ENCODE results near the gene DKK3. TPM values are rescaled to one million over a fixed set of nuclear protein-coding genes. Genes with fewer than 3 reads are reported as not detected.
A peak's percentile ranks its signal among the peaks of the same experiment; 100 is the strongest.

DKK3 gene
- total RNA-seq, 1 donor from 2014 or later = 307 TPM

DNA sequence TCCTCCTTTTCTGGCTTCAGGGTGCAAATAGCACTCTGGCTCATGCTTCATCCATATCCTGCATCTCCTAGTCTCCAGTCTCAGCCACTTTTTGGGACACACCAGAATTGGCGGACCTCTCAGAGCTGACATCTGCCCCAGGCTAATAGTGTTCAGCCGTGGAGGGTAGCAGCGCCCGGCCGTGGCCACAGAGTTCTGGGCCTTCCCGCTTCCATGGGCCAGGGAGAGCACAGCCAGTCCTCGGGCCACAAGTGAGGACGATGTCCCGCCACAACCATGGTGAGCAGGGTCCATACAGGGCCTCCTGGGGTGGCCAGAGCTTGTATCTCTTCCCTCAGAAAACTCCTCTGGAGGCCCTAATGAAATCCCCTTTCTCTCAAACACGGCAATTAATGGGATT lies 26.0 kb downstream of the DKK3 start:
- peaks cover 7% of the 10 kb centered on the region for H3K9me3 ChIP-seq (ENCODE audit: insufficient read depth, low read depth, low read length)
- no peak overlapping the region for H3K4me3 Mint-ChIP-seq (ENCODE audit: unreplicated experiment)
- H3K4me3 ChIP-seq (ENCODE audit: insufficient read depth, low read depth, low read length) = no peak overlapping the region
- H3K27ac Mint-ChIP-seq (ENCODE audit: unreplicated experiment) = no peak overlapping the region
- H3K79me2 ChIP-seq (ENCODE audit: insufficient read depth, low read length) = peaks cover 10% of the 10 kb centered on the region
- FAIRE-seq = no peak
- H4K20me1 ChIP-seq (ENCODE audit: insufficient read depth, low read length) = no peaks in the 10 kb centered on the region
- H3K36me3 ChIP-seq (ENCODE audit: insufficient read depth, low read length) = no peaks in the 10 kb centered on the region
- no peaks in the 10 kb centered on the region for H3K27me3 Mint-ChIP-seq (ENCODE audit: low read depth, unreplicated experiment)
- no peak overlapping the region for H2AFZ ChIP-seq (ENCODE audit: low read depth, low read length)
- H3K9ac ChIP-seq (ENCODE audit: low read length) = peak overlapping the region; percentile 12
- H3K27ac ChIP-seq (ENCODE audit: low read depth, low read length) = peak overlapping the region; percentile 25
- no peak overlapping the region for H3K4me2 ChIP-seq (ENCODE audit: low read length)
- no peak for DNase-seq (ENCODE audit: low read depth)
- H3K4me1 Mint-ChIP-seq (ENCODE audit: low read depth, unreplicated experiment) = peaks cover 58% of the 10 kb centered on the region
- H3K4me1 ChIP-seq (ENCODE audit: insufficient read depth, low read length) = peaks cover 70% of the 10 kb centered on the region
- H3K27me3 ChIP-seq (ENCODE audit: insufficient read depth, low read length) = no peaks in the 10 kb centered on the region
- H3K36me3 Mint-ChIP-seq (ENCODE audit: low read depth, unreplicated experiment) = peaks cover 38% of the 10 kb centered on the region
- peaks cover 4% of the 10 kb centered on the region for H3K9me3 Mint-ChIP-seq (ENCODE audit: unreplicated experiment)
- no peak for TF ChIP-seq EZH2 (IDR thresholded peaks at IDR 0.05; ENCODE audit: insufficient read depth, low read length)
- TF ChIP-seq, protein P1, sequence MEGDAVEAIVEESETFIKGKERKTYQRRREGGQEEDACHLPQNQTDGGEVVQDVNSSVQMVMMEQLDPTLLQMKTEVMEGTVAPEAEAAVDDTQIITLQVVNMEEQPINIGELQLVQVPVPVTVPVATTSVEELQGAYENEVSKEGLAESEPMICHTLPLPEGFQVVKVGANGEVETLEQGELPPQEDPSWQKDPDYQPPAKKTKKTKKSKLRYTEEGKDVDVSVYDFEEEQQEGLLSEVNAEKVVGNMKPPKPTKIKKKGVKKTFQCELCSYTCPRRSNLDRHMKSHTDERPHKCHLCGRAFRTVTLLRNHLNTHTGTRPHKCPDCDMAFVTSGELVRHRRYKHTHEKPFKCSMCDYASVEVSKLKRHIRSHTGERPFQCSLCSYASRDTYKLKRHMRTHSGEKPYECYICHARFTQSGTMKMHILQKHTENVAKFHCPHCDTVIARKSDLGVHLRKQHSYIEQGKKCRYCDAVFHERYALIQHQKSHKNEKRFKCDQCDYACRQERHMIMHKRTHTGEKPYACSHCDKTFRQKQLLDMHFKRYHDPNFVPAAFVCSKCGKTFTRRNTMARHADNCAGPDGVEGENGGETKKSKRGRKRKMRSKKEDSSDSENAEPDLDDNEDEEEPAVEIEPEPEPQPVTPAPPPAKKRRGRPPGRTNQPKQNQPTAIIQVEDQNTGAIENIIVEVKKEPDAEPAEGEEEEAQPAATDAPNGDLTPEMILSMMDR (IDR thresholded peaks at IDR 0.05; ENCODE audit: insufficient read depth, low read depth, low read length) = no peak

DNA sequence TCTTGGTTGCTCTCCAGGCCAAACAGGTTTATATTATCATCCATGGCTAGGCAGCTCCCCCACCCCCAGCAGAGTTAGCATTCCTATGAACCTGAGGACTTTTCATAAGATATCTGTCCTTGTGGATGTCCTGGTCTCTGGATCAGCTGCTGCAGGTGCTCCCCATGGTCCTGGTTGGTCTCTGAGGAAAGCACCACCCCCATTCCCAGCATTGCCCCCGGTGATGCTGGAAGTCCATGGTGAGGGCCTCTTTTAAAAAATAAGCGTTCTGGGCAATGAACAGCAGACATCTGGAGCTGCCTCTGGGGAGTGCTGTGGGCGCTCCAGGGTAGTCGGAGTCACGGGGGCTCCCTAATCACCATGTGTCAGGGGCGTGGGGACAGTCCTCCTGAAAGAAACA lies 26.6 kb downstream of the DKK3 start:
- H3K27me3 ChIP-seq (ENCODE audit: insufficient read depth, low read length) = no peaks in the 10 kb centered on the region

DNA sequence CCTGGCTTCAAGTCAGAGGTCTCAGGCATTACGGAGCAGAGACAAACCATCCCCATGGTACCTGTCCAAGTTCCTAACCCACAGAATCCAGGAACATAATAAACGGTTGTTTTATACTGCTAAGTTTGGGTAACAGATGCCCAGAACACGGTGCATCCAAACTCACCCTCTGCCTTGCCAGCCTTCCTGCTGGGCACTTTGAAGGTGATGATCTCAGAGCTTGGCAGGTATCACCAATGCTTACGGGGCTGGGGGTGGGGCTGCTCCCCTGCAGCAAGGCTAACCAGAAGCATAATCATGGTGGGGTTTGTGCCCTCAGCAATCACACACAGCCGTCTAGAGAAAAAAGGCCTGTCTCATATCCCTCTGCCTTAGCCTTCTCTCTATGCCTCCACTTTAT lies 27.1 kb downstream of the DKK3 start:
- Histone ChIP-seq H3K4me1 (ENCODE audit: insufficient read depth, low read length) (peaks cover 74% of the 10 kb centered on the region), H3K27me3 (ENCODE audit: insufficient read depth, low read length) (no peaks in the 10 kb centered on the region), H3K79me2 (ENCODE audit: insufficient read depth, low read length) (peaks cover 7% of the 10 kb centered on the region), H3K9ac (ENCODE audit: low read length) (no peak overlapping the region), H4K20me1 (ENCODE audit: insufficient read depth, low read length) (no peaks in the 10 kb centered on the region), H3K36me3 (ENCODE audit: insufficient read depth, low read length) (no peaks in the 10 kb centered on the region), H3K27ac (ENCODE audit: low read depth, low read length) (peak overlapping the region; percentile 85), H3K4me3 (ENCODE audit: insufficient read depth, low read depth, low read length) (no peak overlapping the region), H3K4me2 (ENCODE audit: low read length) (peak overlapping the region; percentile 42), H2AFZ (ENCODE audit: low read depth, low read length) (no peak overlapping the region), H3K9me3 (ENCODE audit: insufficient read depth, low read depth, low read length) (peaks cover 7% of the 10 kb centered on the region)
- H3K4me1 Mint-ChIP-seq (ENCODE audit: low read depth, unreplicated experiment) = peaks cover 62% of the 10 kb centered on the region
- H3K27me3 Mint-ChIP-seq (ENCODE audit: low read depth, unreplicated experiment) = no peaks in the 10 kb centered on the region
- H3K36me3 Mint-ChIP-seq (ENCODE audit: low read depth, unreplicated experiment) = peaks cover 40% of the 10 kb centered on the region
- DNase-seq (ENCODE audit: low read depth) (no peak), FAIRE-seq (no peak)
- peak overlapping the region; percentile 41 for H3K27ac Mint-ChIP-seq (ENCODE audit: unreplicated experiment)
- TF ChIP-seq, protein P1 (IDR thresholded peaks at IDR 0.05; ENCODE audit: insufficient read depth, low read depth, low read length) = no peak
- TF ChIP-seq EZH2 (IDR thresholded peaks at IDR 0.05; ENCODE audit: insufficient read depth, low read length) = no peak
- peaks cover 4% of the 10 kb centered on the region for H3K9me3 Mint-ChIP-seq (ENCODE audit: unreplicated experiment)
- no peak overlapping the region for H3K4me3 Mint-ChIP-seq (ENCODE audit: unreplicated experiment)

More for the DNA sequence above, 26.6 kb downstream of the DKK3 start:
- DNase-seq (ENCODE audit: low read depth) (no peak), FAIRE-seq (no peak)
- Mint-ChIP-seq H3K9me3 (ENCODE audit: unreplicated experiment) (peaks cover 4% of the 10 kb centered on the region), H3K27me3 (ENCODE audit: low read depth, unreplicated experiment) (no peaks in the 10 kb centered on the region), H3K4me1 (ENCODE audit: low read depth, unreplicated experiment) (peaks cover 62% of the 10 kb centered on the region), H3K36me3 (ENCODE audit: low read depth, unreplicated experiment) (peaks cover 39% of the 10 kb centered on the region), H3K4me3 (ENCODE audit: unreplicated experiment) (no peak overlapping the region), H3K27ac (ENCODE audit: unreplicated experiment) (no peak overlapping the region)
- Histone ChIP-seq H3K27ac (ENCODE audit: low read depth, low read length) (no peak overlapping the region), H3K9me3 (ENCODE audit: insufficient read depth, low read depth, low read length) (peaks cover 7% of the 10 kb centered on the region), H3K4me2 (ENCODE audit: low read length) (no peak overlapping the region), H3K4me1 (ENCODE audit: insufficient read depth, low read length) (peaks cover 70% of the 10 kb centered on the region), H4K20me1 (ENCODE audit: insufficient read depth, low read length) (no peaks in the 10 kb centered on the region), H3K36me3 (ENCODE audit: insufficient read depth, low read length) (no peaks in the 10 kb centered on the region), H3K79me2 (ENCODE audit: insufficient read depth, low read length) (peaks cover 10% of the 10 kb centered on the region), H2AFZ (ENCODE audit: low read depth, low read length) (no peak overlapping the region), H3K9ac (ENCODE audit: low read length) (no peak overlapping the region), H3K4me3 (ENCODE audit: insufficient read depth, low read depth, low read length) (no peak overlapping the region)
- TF ChIP-seq, protein P1 (IDR thresholded peaks at IDR 0.05; ENCODE audit: insufficient read depth, low read depth, low read length) = no peak
- TF ChIP-seq EZH2 (IDR thresholded peaks at IDR 0.05; ENCODE audit: insufficient read depth, low read length) = no peak
